K562 (cell line): ENCODE measurements around the gene SCAMP3. TPM values are rescaled to one million over a fixed set of nuclear protein-coding genes. Genes with fewer than 3 reads are reported as not detected.

Experiments
- CEBPG ChIP-seq, 3 experiments: fragments of 200-800 bp in 1 of 3; sonication (Bioruptor generic) in 1 of 3; sonication (generic) in 1 of 3; formaldehyde crosslinking in 1 of 3; IDR thresholded peaks in 2 of 3; conservative IDR thresholded peaks in 1 of 3; 2 replicates each; pipeline versions ENCODE4 v1.6.1 to v1.8.0; 2016 to 2022; ENCODE audit warnings: missing compliant biosample characterization in 2 of 3, missing genetic modification characterization in 2 of 3, mild to moderate bottlenecking in 1 of 3, missing genetic modification reagents in 1 of 3
- GABPA ChIP-seq: fragments of 200-800 bp; sonication (Bioruptor generic); conservative IDR thresholded peaks from 2 replicates; pipeline ENCODE4 v1.6.1; 2016; ENCODE audit warnings: low read depth, missing genetic modification characterization, missing compliant biosample characterization
- HDAC8 ChIP-seq: fragments of 450-650 bp; IDR thresholded peaks from 2 replicates; pipeline ENCODE4 v1.6.1; 2016; ENCODE audit warnings: mild to moderate bottlenecking, missing genetic modification characterization, moderate library complexity, missing compliant biosample characterization
- NEUROD1 ChIP-seq: fragments of 150-350 bp; IDR thresholded peaks from 2 replicates; pipeline ENCODE4 v1.6.1; 2014; ENCODE audit warnings: borderline replicate concordance, low read length, low read depth; ENCODE audit not compliant: partially characterized antibody
- POLR2A ChIP-seq: fragments of 450-650 bp; conservative IDR thresholded peaks from 2 replicates; pipeline ENCODE4 v1.6.1; 2016
- POLR2B ChIP-seq: fragments of 450-650 bp; IDR thresholded peaks from 2 replicates; pipeline ENCODE4 v1.6.1; 2018; ENCODE audit warnings: low read depth; ENCODE audit not compliant: partially characterized antibody
- RFX1 ChIP-seq: fragments of 450-650 bp; IDR thresholded peaks from 2 replicates; pipeline ENCODE4 v1.6.1; 2016; ENCODE audit warnings: mild to moderate bottlenecking, moderate library complexity
- RFX5 ChIP-seq: IDR thresholded peaks from 2 replicates; pipeline ENCODE4 v1.6.1; 2011; ENCODE audit warnings: low read depth, mild to moderate bottlenecking, improper control_type of control experiment, low read length
- SAFB ChIP-seq: fragments of 200-400 bp; formaldehyde crosslinking; IDR thresholded peaks from 2 replicates; pipeline ENCODE4 v1.6.1; 2017; ENCODE audit warnings: low read depth, low read length, borderline replicate concordance
- ZNF143 ChIP-seq: sonication (generic); formaldehyde crosslinking; IDR thresholded peaks from 2 replicates; pipeline ENCODE4 v1.9.0; 2022; ENCODE audit warnings: mild to moderate bottlenecking, missing genetic modification reagents
- ZNF23 ChIP-seq: fragments of 250-450 bp; sonication (Bioruptor Pico); IDR thresholded peaks from 2 replicates; pipeline ENCODE4 v1.4.0; 2020; ENCODE audit warnings: mild to moderate bottlenecking
- ZNF785 ChIP-seq: fragments of 250-450 bp; sonication (Bioruptor Pico); IDR thresholded peaks from 2 replicates; pipeline ENCODE4 v1.4.0; 2020; ENCODE audit warnings: mild to moderate bottlenecking
- polyA plus RNA-seq, 8 experiments: library from polyadenylated mRNA; depleted of rRNA in 4 of 8; stranded (reverse) in 5 of 8; unstranded in 3 of 8; fragments of >200 nt; fragmentation: Nextera tagmentation in 2 of 8; fragmentation: Illumina TruSeq in 1 of 8; extraction: Ambion mirVana in 2 of 8; extraction: Trizol in 1 of 8; gene quantifications; 2 replicates each; pipeline versions ENCODE4 v1.2.1 to v1.2.3, GENCODE V29; 2011 to 2014; ENCODE audit warnings: inconsistent platforms in 1 of 8, missing spikeins in 1 of 8
- total RNA-seq, 7 experiments: library from RNA; depleted of rRNA in 6 of 7; stranded (reverse); fragments of >200 nt in 6 of 7; fragmentation: Illumina TruSeq in 2 of 7; extraction: Trizol in 2 of 7; gene quantifications; 2 replicates each; pipeline versions ENCODE4 v1.2.1 to v1.2.3, GENCODE V29; 2011 to 2021; ENCODE audit warnings: low replicate concordance in 1 of 7
- TF ChIP-seq, protein P1 (sequence below): sonication (generic); formaldehyde crosslinking; IDR thresholded peaks from 2 replicates; pipeline ENCODE4 v1.8.0; 2022; ENCODE audit warnings: mild to moderate bottlenecking, missing genetic modification reagents
- TF ChIP-seq, protein P2 (sequence below): sonication (generic); formaldehyde crosslinking; IDR thresholded peaks from 2 replicates; pipeline ENCODE4 v1.8.1; 2023; ENCODE audit warnings: missing genetic modification reagents, mild to moderate bottlenecking, borderline replicate concordance
- TF ChIP-seq, protein P3 (sequence below), 2 experiments: IDR thresholded peaks; 2 replicates each; pipeline ENCODE4 v1.6.1; 2012; ENCODE audit warnings: improper control_type of control experiment in 2 of 2, low read depth in 2 of 2, low read length in 2 of 2, borderline replicate concordance in 1 of 2
- TF ChIP-seq, protein P4 (sequence below): sonication (generic); formaldehyde crosslinking; IDR thresholded peaks from 2 replicates; pipeline ENCODE4 v1.8.0; 2022; ENCODE audit warnings: mild to moderate bottlenecking, missing genetic modification reagents

Gene SCAMP3
- total and polyA plus RNA-seq, 9 of the 15 experiments (the other 6 are each of a cell fraction or from before 2014, with no cell fraction given): 14.2 to 131 (median 86.1) TPM

DNA sequence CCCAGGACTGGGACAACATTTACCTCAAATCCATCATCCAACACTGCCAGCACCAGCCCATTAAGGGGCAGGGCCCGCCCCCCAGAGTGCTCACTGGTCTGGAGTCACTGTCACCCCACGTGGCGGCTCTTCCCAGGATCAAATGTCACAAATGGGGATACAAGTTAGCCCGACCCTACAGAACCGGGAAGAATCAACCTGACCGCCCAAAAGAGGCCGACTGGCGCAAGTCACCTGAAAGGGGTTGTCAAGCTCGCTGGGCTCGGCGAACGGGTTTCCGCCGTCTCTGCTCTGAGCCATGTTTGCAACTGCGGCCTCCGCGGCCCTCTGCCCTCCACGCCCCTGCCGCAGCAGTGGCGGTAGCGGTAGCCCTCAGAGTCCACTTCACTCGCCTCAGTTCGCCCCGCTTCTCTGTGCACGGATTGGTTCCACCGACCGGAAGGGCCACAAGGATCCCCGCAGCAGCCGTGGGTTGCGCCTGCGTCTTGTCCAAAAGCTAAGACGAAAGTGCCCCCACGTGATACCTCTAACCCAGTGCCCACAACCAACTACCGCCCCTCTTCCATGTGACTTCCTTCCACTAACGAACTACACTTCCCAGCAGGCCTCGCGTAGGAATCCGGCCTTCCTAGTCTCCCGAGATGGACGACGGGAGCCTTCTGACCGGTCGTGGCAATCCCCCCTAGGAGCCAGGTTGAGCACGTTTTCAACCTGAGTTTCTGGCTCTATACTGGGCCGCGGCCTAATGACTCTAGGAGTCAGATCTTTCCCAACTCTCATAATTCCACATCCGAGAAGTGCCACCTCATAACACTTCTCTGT is at the start of gene SCAMP3 (continued):
- TF ChIP-seq CEBPG (CRISPR knock-in tag; IDR thresholded peaks at IDR 0.05) (peak; percentile 30; the same call in 1 of the 2 replicates), CEBPG (tag; conservative IDR thresholded peaks at IDR 0.05 in 1 of 2, IDR thresholded peaks at IDR 0.05 in 1 of 2) (no peak), ZNF143 (CRISPR knock-in tag) (peak; percentile 97), SAFB (no peak), ZNF785 (no peak), POLR2A (peak; percentile 93), RFX1 (no peak), GABPA (peak; percentile 91), RFX5 (no peak), POLR2B (peak; percentile 92), ZNF23 (CRISPR knock-in tag) (peak; percentile 79; the same call in 1 of the 2 replicates), NEUROD1 (peak; percentile 31), HDAC8 (tag) (no peak)
- TF ChIP-seq, protein P1, sequence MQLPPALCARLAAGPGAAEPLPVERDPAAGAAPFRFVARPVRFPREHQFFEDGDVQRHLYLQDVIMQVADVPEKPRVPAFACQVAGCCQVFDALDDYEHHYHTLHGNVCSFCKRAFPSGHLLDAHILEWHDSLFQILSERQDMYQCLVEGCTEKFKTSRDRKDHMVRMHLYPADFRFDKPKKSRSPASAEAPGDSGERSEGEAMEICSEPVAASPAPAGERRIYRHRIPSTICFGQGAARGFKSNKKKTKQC (CRISPR knock-in tag): peak; percentile 69; the same call in 1 of the 2 replicates
- TF ChIP-seq, protein P2, sequence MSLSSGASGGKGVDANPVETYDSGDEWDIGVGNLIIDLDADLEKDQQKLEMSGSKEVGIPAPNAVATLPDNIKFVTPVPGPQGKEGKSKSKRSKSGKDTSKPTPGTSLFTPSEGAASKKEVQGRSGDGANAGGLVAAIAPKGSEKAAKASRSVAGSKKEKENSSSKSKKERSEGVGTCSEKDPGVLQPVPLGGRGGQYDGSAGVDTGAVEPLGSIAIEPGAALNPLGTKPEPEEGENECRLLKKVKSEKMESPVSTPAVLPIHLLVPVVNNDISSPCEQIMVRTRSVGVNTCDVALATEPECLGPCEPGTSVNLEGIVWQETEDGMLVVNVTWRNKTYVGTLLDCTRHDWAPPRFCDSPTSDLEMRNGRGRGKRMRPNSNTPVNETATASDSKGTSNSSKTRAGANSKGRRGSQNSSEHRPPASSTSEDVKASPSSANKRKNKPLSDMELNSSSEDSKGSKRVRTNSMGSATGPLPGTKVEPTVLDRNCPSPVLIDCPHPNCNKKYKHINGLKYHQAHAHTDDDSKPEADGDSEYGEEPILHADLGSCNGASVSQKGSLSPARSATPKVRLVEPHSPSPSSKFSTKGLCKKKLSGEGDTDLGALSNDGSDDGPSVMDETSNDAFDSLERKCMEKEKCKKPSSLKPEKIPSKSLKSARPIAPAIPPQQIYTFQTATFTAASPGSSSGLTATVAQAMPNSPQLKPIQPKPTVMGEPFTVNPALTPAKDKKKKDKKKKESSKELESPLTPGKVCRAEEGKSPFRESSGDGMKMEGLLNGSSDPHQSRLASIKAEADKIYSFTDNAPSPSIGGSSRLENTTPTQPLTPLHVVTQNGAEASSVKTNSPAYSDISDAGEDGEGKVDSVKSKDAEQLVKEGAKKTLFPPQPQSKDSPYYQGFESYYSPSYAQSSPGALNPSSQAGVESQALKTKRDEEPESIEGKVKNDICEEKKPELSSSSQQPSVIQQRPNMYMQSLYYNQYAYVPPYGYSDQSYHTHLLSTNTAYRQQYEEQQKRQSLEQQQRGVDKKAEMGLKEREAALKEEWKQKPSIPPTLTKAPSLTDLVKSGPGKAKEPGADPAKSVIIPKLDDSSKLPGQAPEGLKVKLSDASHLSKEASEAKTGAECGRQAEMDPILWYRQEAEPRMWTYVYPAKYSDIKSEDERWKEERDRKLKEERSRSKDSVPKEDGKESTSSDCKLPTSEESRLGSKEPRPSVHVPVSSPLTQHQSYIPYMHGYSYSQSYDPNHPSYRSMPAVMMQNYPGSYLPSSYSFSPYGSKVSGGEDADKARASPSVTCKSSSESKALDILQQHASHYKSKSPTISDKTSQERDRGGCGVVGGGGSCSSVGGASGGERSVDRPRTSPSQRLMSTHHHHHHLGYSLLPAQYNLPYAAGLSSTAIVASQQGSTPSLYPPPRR (CRISPR knock-in tag): no peak
- TF ChIP-seq, protein P3, sequence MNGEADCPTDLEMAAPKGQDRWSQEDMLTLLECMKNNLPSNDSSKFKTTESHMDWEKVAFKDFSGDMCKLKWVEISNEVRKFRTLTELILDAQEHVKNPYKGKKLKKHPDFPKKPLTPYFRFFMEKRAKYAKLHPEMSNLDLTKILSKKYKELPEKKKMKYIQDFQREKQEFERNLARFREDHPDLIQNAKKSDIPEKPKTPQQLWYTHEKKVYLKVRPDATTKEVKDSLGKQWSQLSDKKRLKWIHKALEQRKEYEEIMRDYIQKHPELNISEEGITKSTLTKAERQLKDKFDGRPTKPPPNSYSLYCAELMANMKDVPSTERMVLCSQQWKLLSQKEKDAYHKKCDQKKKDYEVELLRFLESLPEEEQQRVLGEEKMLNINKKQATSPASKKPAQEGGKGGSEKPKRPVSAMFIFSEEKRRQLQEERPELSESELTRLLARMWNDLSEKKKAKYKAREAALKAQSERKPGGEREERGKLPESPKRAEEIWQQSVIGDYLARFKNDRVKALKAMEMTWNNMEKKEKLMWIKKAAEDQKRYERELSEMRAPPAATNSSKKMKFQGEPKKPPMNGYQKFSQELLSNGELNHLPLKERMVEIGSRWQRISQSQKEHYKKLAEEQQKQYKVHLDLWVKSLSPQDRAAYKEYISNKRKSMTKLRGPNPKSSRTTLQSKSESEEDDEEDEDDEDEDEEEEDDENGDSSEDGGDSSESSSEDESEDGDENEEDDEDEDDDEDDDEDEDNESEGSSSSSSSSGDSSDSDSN (IDR thresholded peaks at IDR 0.05; ENCODE audit: borderline replicate concordance in 1 of 2, low read depth in 2 of 2, low read length in 2 of 2): 0 out of 4 replicates have a peak, but pooled peaks of 1 of the 2 experiments have one; percentile 30
- TF ChIP-seq, protein P4, sequence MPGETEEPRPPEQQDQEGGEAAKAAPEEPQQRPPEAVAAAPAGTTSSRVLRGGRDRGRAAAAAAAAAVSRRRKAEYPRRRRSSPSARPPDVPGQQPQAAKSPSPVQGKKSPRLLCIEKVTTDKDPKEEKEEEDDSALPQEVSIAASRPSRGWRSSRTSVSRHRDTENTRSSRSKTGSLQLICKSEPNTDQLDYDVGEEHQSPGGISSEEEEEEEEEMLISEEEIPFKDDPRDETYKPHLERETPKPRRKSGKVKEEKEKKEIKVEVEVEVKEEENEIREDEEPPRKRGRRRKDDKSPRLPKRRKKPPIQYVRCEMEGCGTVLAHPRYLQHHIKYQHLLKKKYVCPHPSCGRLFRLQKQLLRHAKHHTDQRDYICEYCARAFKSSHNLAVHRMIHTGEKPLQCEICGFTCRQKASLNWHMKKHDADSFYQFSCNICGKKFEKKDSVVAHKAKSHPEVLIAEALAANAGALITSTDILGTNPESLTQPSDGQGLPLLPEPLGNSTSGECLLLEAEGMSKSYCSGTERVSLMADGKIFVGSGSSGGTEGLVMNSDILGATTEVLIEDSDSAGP (CRISPR knock-in tag): no peak
